H1 (cell line): Measurements from ENCODE around the gene SH2D7. TPM values are rescaled to one million over a fixed set of nuclear protein-coding genes. Genes with fewer than 3 reads are reported as not detected.

Experiments
- E2F6 ChIP-seq: IDR thresholded peaks from 2 replicates; pipeline ENCODE4 v1.6.1; 2012; ENCODE audit warnings: inconsistent platforms
- JUND ChIP-seq: IDR thresholded peaks from 2 replicates; pipeline ENCODE4 v1.6.1; 2011; ENCODE audit warnings: mild to moderate bottlenecking, improper control_type of control experiment, low read length
- RBBP5 ChIP-seq: IDR thresholded peaks from 2 replicates; pipeline ENCODE4 v1.7.1; 2012; ENCODE audit warnings: low read depth, mild to moderate bottlenecking, inconsistent platforms, low read length, moderate library complexity, borderline replicate concordance
- SP4 ChIP-seq: IDR thresholded peaks from 2 replicates; pipeline ENCODE4 v1.6.1; 2012; ENCODE audit warnings: low read length, inconsistent platforms
- polyA plus RNA-seq, 7 experiments: library from polyadenylated mRNA; depleted of rRNA in 3 of 7; stranded (reverse) in 5 of 7; unstranded in 2 of 7; fragments of >200 nt in 5 of 7; fragments of 200-250 nt in 2 of 7; gene quantifications; 1 replicate in 5 of 7; 2 replicates in 1 of 7; 4 replicates in 1 of 7; pipeline versions ENCODE4 v1.2.1 to v1.2.3, GENCODE V29; 2011 to 2013; ENCODE audit warnings: missing spikeins in 2 of 7, mixed read lengths in 2 of 7
- total RNA-seq: library from RNA; stranded (reverse); fragmentation: NEBNext Ultra II Directional; extraction: Animal tissue kit (Norgen Biotek cat#: 25700); gene quantifications from 2 replicates; pipeline ENCODE4 v1.2.1, GENCODE V29; 2021

Gene SH2D7
- total and polyA plus RNA-seq, 2 of the 8 experiments (the other 6 are each of a cell fraction or from before 2014, with no cell fraction given) = not detected

- TF ChIP-seq SP4 (no peak), E2F6 (no peak), JUND (no peak), RBBP5 (no peak)
- TF ChIP-seq, all 59 proteins: peak for 0
Observed at GRCh38 chr15:78104119-78104479, 11.7 kb downstream of the SH2D7 start (continued).
